ENCODE measurements around the gene LOXL1. TPM values are rescaled to one million over a fixed set of nuclear protein-coding genes. Genes with fewer than 3 reads are reported as not detected.

LOXL1 gene
- polyA plus RNA-seq, 1 of the 3 experiments (the other 2 are of a cell fraction), result 50.3 TPM

DNA sequence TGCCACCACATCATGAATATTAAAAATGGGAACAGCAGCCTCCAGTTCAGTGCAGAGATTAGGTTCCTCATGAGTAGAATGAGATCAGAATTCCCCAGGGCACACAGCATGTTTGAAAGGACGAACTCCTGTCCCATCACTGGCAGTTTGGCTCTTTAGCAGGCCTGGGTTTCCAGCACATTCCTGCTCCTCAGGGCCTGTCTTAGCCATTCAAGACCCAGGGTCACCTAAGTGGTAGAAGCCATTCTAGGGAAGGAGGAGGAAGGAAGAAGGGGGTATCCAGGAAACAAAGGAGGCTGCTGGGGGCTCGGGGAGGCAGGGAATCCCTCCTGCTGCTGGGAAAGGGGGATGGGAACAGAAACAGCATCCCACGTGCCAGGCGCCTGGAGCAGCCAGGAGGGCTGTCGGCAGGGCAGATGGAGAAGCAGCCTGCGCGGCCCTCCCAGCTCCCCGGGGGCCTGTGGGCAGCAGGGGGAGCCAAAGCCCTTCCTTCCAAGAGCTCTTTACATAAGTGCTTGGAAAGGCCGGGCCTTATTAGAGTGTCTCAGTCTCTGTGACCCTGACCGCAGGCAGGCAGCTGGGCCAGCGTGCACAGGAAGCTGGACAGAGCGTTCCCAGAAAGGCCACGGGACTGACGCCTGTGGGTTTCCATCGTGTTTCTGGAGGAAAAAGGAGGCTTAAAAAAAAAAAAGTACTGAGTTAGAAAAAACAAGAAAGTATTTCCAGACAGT, 24.7 kb downstream of the LOXL1 start (continued):
- TF ChIP-seq, protein P1, sequence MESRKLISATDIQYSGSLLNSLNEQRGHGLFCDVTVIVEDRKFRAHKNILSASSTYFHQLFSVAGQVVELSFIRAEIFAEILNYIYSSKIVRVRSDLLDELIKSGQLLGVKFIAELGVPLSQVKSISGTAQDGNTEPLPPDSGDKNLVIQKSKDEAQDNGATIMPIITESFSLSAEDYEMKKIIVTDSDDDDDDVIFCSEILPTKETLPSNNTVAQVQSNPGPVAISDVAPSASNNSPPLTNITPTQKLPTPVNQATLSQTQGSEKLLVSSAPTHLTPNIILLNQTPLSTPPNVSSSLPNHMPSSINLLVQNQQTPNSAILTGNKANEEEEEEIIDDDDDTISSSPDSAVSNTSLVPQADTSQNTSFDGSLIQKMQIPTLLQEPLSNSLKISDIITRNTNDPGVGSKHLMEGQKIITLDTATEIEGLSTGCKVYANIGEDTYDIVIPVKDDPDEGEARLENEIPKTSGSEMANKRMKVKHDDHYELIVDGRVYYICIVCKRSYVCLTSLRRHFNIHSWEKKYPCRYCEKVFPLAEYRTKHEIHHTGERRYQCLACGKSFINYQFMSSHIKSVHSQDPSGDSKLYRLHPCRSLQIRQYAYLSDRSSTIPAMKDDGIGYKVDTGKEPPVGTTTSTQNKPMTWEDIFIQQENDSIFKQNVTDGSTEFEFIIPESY (IDR thresholded peaks at IDR 0.05; ENCODE audit: borderline replicate concordance, low read depth), result no peak
- 0 out of 2 replicates have a peak, but pooled peaks have one; percentile 16 for TF ChIP-seq NRF1 (IDR thresholded peaks at IDR 0.05; ENCODE audit: low read depth, low read length)
- TF ChIP-seq, protein P2, sequence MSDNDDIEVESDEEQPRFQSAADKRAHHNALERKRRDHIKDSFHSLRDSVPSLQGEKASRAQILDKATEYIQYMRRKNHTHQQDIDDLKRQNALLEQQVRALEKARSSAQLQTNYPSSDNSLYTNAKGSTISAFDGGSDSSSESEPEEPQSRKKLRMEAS (IDR thresholded peaks at IDR 0.05; ENCODE audit: low read depth), result peak; percentile 92
- no peak for TF ChIP-seq MEF2A (IDR thresholded peaks at IDR 0.05; ENCODE audit: borderline replicate concordance, low read depth)
- no peak for TF ChIP-seq ELF1 (IDR thresholded peaks at IDR 0.05)
- TF ChIP-seq, protein P3, sequence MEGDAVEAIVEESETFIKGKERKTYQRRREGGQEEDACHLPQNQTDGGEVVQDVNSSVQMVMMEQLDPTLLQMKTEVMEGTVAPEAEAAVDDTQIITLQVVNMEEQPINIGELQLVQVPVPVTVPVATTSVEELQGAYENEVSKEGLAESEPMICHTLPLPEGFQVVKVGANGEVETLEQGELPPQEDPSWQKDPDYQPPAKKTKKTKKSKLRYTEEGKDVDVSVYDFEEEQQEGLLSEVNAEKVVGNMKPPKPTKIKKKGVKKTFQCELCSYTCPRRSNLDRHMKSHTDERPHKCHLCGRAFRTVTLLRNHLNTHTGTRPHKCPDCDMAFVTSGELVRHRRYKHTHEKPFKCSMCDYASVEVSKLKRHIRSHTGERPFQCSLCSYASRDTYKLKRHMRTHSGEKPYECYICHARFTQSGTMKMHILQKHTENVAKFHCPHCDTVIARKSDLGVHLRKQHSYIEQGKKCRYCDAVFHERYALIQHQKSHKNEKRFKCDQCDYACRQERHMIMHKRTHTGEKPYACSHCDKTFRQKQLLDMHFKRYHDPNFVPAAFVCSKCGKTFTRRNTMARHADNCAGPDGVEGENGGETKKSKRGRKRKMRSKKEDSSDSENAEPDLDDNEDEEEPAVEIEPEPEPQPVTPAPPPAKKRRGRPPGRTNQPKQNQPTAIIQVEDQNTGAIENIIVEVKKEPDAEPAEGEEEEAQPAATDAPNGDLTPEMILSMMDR (IDR thresholded peaks at IDR 0.05), result peak; percentile 87
- TF ChIP-seq FOSL2 (IDR thresholded peaks at IDR 0.05; ENCODE audit: borderline replicate concordance, low read depth), result no peak; the same call in 1 of the 2 replicates
- no peak for TF ChIP-seq EZH2phosphoT487 (IDR thresholded peaks at IDR 0.05; ENCODE audit: borderline replicate concordance, low read depth)
- no peak for TF ChIP-seq NFIC (IDR thresholded peaks at IDR 0.05; ENCODE audit: borderline replicate concordance)

DNA sequence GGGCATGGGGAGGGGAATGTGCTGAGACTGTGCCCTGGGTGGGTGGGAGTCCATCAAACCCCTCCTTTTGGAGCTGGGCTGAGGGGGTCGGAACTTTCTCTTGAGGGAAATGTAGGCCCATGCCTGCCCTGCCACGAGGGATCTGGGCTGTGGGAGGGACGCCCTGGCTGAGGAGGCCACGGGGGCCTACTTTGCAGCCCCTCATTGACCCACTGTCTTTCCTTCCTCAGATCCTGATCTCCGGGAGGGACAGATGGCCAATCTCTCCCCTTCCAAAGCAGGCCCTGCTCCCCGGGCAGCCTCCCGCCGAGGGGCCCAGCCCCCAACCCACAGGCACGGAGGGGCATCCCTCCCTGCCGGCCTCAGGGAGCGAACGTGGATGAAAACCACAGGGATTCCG, 25.3 kb downstream of the LOXL1 start:
- peak overlapping the region; percentile 39; the same call in 1 of the 2 replicates for H3K4me2 ChIP-seq
- 88% methylated on average over 9 of the region's 13 CpGs for WGBS (ENCODE audit: low lambda C conversion rate)
- ChIA-PET CTCF (interaction anchor here (0.6 to 2.4 kb wide), 35 partner anchors 9 to 371 kb away, joined by 3 to 54 read pairs (median 4); partner anchors contain the start of genes LOXL1 and PML), POLR2A (interaction anchor here (0.9 to 1.1 kb wide), 4 partner anchors 15 to 340 kb away, joined by 4 to 6 read pairs (median 5); no protein-coding TSS in a partner anchor)
- DNase-seq, result peak; percentile 54
- H3K9ac ChIP-seq, result peak overlapping the region; percentile 61
- H3F3A ChIP-seq (replicated peaks; ENCODE audit: insufficient read depth), result peaks cover 15% of the 10 kb centered on the region
- no peaks in the 10 kb centered on the region for H3K9me2 ChIP-seq
- peaks cover 0 to 12% of the 10 kb centered on the region in 2 experiments for H3K36me3 ChIP-seq (replicated peaks in 1 of 2; ENCODE audit: control insufficient read depth in 1 of 2, insufficient read depth in 2 of 2, low read length in 1 of 2)
- H3K4me1 ChIP-seq (ENCODE audit: control insufficient read depth in 1 of 2, insufficient read depth in 2 of 2, low read depth in 1 of 2, low read length in 1 of 2), result peaks cover 26 to 33% of the 10 kb centered on the region in 2 experiments
- H3K4me3 ChIP-seq (ENCODE audit: low read depth in 2 of 2, low read length in 1 of 2), result no peak overlapping the region
- no peaks in the 10 kb centered on the region for H3K9me3 ChIP-seq
- TF ChIP-seq FOSL2 (IDR thresholded peaks at IDR 0.05; ENCODE audit: borderline replicate concordance, low read depth) (no peak), MEF2A (IDR thresholded peaks at IDR 0.05; ENCODE audit: borderline replicate concordance, low read depth) (no peak), FOXM1 (IDR thresholded peaks at IDR 0.05; ENCODE audit: low read depth) (no peak), GABPA (IDR thresholded peaks at IDR 0.05; ENCODE audit: low read depth) (no peak), ELF1 (IDR thresholded peaks at IDR 0.05) (no peak), YY1 (IDR thresholded peaks at IDR 0.05; ENCODE audit: low read depth) (no peak), SMC3 (IDR thresholded peaks at IDR 0.05; ENCODE audit: low read depth, low read length) (no peak), TEAD4 (IDR thresholded peaks at IDR 0.05; ENCODE audit: borderline replicate concordance, insufficient read depth) (no peak), POLR2AphosphoS5 (IDR thresholded peaks at IDR 0.05; ENCODE audit: low read depth, low read length) (no peak), TCF12 (IDR thresholded peaks at IDR 0.05) (no peak), MXI1 (IDR thresholded peaks at IDR 0.05; ENCODE audit: low read depth, low read length) (no peak), EZH2phosphoT487 (IDR thresholded peaks at IDR 0.05; ENCODE audit: borderline replicate concordance, low read depth) (no peak), TAF1 (IDR thresholded peaks at IDR 0.05; ENCODE audit: borderline replicate concordance, low read depth, low read length) (no peak), NFIC (IDR thresholded peaks at IDR 0.05; ENCODE audit: borderline replicate concordance) (no peak)
- TF ChIP-seq, protein P3 (IDR thresholded peaks at IDR 0.05), result no peak
- TF ChIP-seq, protein P4, sequence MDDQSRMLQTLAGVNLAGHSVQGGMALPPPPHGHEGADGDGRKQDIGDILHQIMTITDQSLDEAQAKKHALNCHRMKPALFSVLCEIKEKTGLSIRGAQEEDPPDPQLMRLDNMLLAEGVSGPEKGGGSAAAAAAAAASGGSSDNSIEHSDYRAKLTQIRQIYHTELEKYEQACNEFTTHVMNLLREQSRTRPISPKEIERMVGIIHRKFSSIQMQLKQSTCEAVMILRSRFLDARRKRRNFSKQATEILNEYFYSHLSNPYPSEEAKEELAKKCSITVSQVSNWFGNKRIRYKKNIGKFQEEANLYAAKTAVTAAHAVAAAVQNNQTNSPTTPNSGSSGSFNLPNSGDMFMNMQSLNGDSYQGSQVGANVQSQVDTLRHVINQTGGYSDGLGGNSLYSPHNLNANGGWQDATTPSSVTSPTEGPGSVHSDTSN (IDR thresholded peaks at IDR 0.05), result no peak
- TF ChIP-seq, protein P5, sequence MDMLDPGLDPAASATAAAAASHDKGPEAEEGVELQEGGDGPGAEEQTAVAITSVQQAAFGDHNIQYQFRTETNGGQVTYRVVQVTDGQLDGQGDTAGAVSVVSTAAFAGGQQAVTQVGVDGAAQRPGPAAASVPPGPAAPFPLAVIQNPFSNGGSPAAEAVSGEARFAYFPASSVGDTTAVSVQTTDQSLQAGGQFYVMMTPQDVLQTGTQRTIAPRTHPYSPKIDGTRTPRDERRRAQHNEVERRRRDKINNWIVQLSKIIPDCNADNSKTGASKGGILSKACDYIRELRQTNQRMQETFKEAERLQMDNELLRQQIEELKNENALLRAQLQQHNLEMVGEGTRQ (IDR thresholded peaks at IDR 0.05; ENCODE audit: borderline replicate concordance, low read depth, low read length), result no peak
- H3K27ac ChIP-seq (ENCODE audit: low read depth in 2 of 2, low read length in 1 of 2), result peak overlapping the region; percentile 75 to 92
- H3K79me2 ChIP-seq (ENCODE audit: insufficient read depth), result no peaks in the 10 kb centered on the region
- H3K27me3 ChIP-seq (ENCODE audit: insufficient read depth), result no peaks in the 10 kb centered on the region
- no peak overlapping the region for H2AFZ ChIP-seq (ENCODE audit: low read depth)
- H4K20me1 ChIP-seq (ENCODE audit: insufficient read depth), result no peaks in the 10 kb centered on the region
